HCT116 (cell line): ENCODE measurements around the gene MAFG. TPM values are rescaled to one million over a fixed set of nuclear protein-coding genes. Genes with fewer than 3 reads are reported as not detected.

ENCODE experiments used
- ATAC-seq: fragments of 200-7000 bp; cut with Tn5 transposase; 2 replicates; pipeline ENCODE4 v1.9.1; 2020; ENCODE audit warnings: mild to moderate bottlenecking, moderate library complexity
- BruUV-seq: library from RNA; stranded (reverse); fragments of 400-500 nt; replicated peaks from 2 replicates; lab custom pipeline; 2021; lab: Mats Ljungman, UMichigan
- CTCF ChIA-PET: fragments of 300-600 bp; sonication (Branson Sonifier 250); formaldehyde crosslinking; loops from one replicate; lab custom pipeline; 2021; ENCODE audit warnings: antibody characterized with exemption; lab: Charles Lee
- POLR2A ChIA-PET: fragments of 300-600, 350-600 bp; sonication (Branson Sonifier 250); formaldehyde crosslinking; loops from one replicate; lab custom pipeline; 2021; ENCODE audit warnings: antibody characterized with exemption; lab: Charles Lee
- RAD21 ChIA-PET, 2 experiments: fragments of 300-600 bp; sonication (Branson Sonifier 250); formaldehyde crosslinking; loops; one replicate each; lab custom pipeline; 2023; ENCODE audit warnings: low total read pairs in 2 of 2; ENCODE audit not compliant: uncharacterized antibody in 2 of 2, unreplicated experiment in 2 of 2, low non-redundant PET in 1 of 2; lab: Charles Lee
- DNase-seq: peaks from one replicate; pipeline ENCODE4 v3.0.0-alpha.2; 2010; ENCODE audit warnings: low read depth, low spot score
- H2AFZ ChIP-seq: fragments of 200-600 bp; shearing (Covaris generic), sonication (generic); 2 replicates; pipeline ENCODE4 v1.6.1; 2017; ENCODE audit warnings: low read depth, mixed run types, mixed read lengths, antibody characterized with exemption, low read length; ENCODE audit not compliant: poor library complexity, severe bottlenecking
- H3K27ac ChIP-seq: 2 replicates; pipeline ENCODE4 v1.5.1; 2012; ENCODE audit warnings: low read depth, low read length
- H3K27me3 ChIP-seq: fragments of 200-600 bp; sonication (generic); 2 replicates; pipeline ENCODE4 v1.6.1; 2016; ENCODE audit warnings: mixed run types, low read length, mixed read lengths; ENCODE audit not compliant: insufficient read depth
- H3K36me3 ChIP-seq, 2 experiments: fragments of 200-500 bp in 1 of 2; fragments of 200-600 bp in 1 of 2; sonication (Bioruptor generic) in 1 of 2; sonication (generic) in 1 of 2; 2 replicates each; pipeline versions ENCODE4 v1.5.1 to v1.6.1; 2014 to 2016; ENCODE audit warnings: low read length in 2 of 2, inconsistent platforms in 1 of 2, mixed read lengths in 1 of 2, mixed run types in 1 of 2; ENCODE audit not compliant: insufficient read depth in 2 of 2, control insufficient read depth in 1 of 2
- H3K4me1 ChIP-seq, 2 experiments: fragments of 200-600 bp in 1 of 2; sonication (generic) in 1 of 2; 2 replicates each; pipeline versions ENCODE4 v1.5.1 to v1.6.1; 2012 to 2017; ENCODE audit warnings: low read length in 2 of 2, inconsistent platforms in 1 of 2, mild to moderate bottlenecking in 1 of 2, mixed read lengths in 1 of 2, mixed run types in 1 of 2, moderate library complexity in 1 of 2; ENCODE audit not compliant: insufficient read depth in 2 of 2, control insufficient read depth in 1 of 2
- H3K4me2 ChIP-seq: fragments of 200-600 bp; sonication (generic); 2 replicates; pipeline ENCODE4 v1.6.1; 2017; ENCODE audit warnings: mixed run types, low read length, mixed read lengths
- H3K4me3 ChIP-seq, 2 experiments: fragments of 200-600 bp in 1 of 2; sonication (generic) in 1 of 2; replicated peaks in 1 of 2; 2 replicates each; pipeline ENCODE4 v1.5.1; 2011 to 2016; ENCODE audit warnings: low read length in 2 of 2, control low read depth in 1 of 2, low read depth in 1 of 2, mild to moderate bottlenecking in 1 of 2, mixed read lengths in 1 of 2, mixed run types in 1 of 2
- H3K79me2 ChIP-seq: fragments of 200-600 bp; sonication (generic); 2 replicates; pipeline ENCODE4 v1.6.1; 2017; ENCODE audit warnings: mild to moderate bottlenecking, mixed run types, low read length, moderate library complexity, mixed read lengths; ENCODE audit not compliant: insufficient read depth
- H3K9ac ChIP-seq: fragments of 200-600 bp; sonication (generic); 2 replicates; pipeline ENCODE4 v1.6.1; 2016; ENCODE audit warnings: low read length, mixed read lengths
- H3K9me2 ChIP-seq: fragments of 200-600 bp; sonication (generic), shearing (Covaris generic); 2 replicates; pipeline ENCODE4 v1.6.1; 2017; ENCODE audit warnings: mixed run types, mild to moderate bottlenecking, moderate library complexity; ENCODE audit not compliant: insufficient read depth
- H3K9me3 ChIP-seq, 2 experiments: fragments of 200-500 bp in 1 of 2; fragments of 200-600 bp in 1 of 2; sonication (Bioruptor generic) in 1 of 2; sonication (generic) in 1 of 2; 2 replicates each; pipeline ENCODE4 v1.6.1; 2014 to 2017; ENCODE audit warnings: low read length in 2 of 2, mixed read lengths in 2 of 2, inconsistent platforms in 1 of 2, low read depth in 1 of 2, mild to moderate bottlenecking in 1 of 2, mixed run types in 1 of 2, moderate library complexity in 1 of 2; ENCODE audit not compliant: control insufficient read depth in 1 of 2, insufficient read depth in 1 of 2
- H4K20me1 ChIP-seq: fragments of 200-600 bp; sonication (generic), shearing (Covaris generic); 2 replicates; pipeline ENCODE4 v1.6.1; 2017; ENCODE audit warnings: mixed run types, mild to moderate bottlenecking, moderate library complexity; ENCODE audit not compliant: insufficient read depth
- CBX3 ChIP-seq: IDR thresholded peaks from 2 replicates; pipeline ENCODE4 v1.6.1; 2012; ENCODE audit warnings: low read depth
- CEBPB ChIP-seq: IDR thresholded peaks from 2 replicates; pipeline ENCODE4 v1.6.1; 2012; ENCODE audit warnings: low read depth
- CTCF ChIP-seq, 3 experiments: fragments of 200-600 bp in 1 of 3; sonication (generic) in 1 of 3; IDR thresholded peaks in 2 of 3; conservative IDR thresholded peaks in 1 of 3; 2 replicates each; pipeline ENCODE4 v1.5.1; 2012 to 2017; ENCODE audit warnings: low read depth in 2 of 3, low read length in 2 of 3, antibody characterized with exemption in 1 of 3, borderline replicate concordance in 1 of 3, control low read depth in 1 of 3, mild to moderate bottlenecking in 1 of 3, mixed read lengths in 1 of 3, mixed run types in 1 of 3, moderate library complexity in 1 of 3; ENCODE audit not compliant: insufficient read depth in 1 of 3
- FOSL1 ChIP-seq: IDR thresholded peaks from 2 replicates; pipeline ENCODE4 v1.6.1; 2012; ENCODE audit warnings: low read depth
- MAX ChIP-seq: IDR thresholded peaks from 2 replicates; pipeline ENCODE4 v1.6.1; 2012
- POLR2A ChIP-seq: IDR thresholded peaks from 2 replicates; pipeline ENCODE4 v1.7.0; 2011; ENCODE audit warnings: borderline replicate concordance; ENCODE audit not compliant: insufficient read depth, insufficient read length; ENCODE audit errors: extremely low read depth
- POLR2AphosphoS5 ChIP-seq: IDR thresholded peaks from 2 replicates; pipeline ENCODE4 v1.6.1; 2011; ENCODE audit warnings: mild to moderate bottlenecking, low read depth, low read length, moderate library complexity
- SRF ChIP-seq: IDR thresholded peaks from 2 replicates; pipeline ENCODE4 v1.6.1; 2012; ENCODE audit warnings: low read depth
- TCF7L2 ChIP-seq: IDR thresholded peaks from 2 replicates; pipeline ENCODE4 v1.7.0; 2011; ENCODE audit warnings: borderline replicate concordance, inconsistent platforms; ENCODE audit not compliant: insufficient read depth, insufficient read length; ENCODE audit errors: extremely low read depth
- ZBTB33 ChIP-seq: IDR thresholded peaks from 2 replicates; pipeline ENCODE4 v1.6.1; 2011; ENCODE audit warnings: mild to moderate bottlenecking, low read length, moderate library complexity; ENCODE audit not compliant: insufficient replicate concordance; ENCODE audit errors: extremely low read depth
- intact Hi-C: fragments of 100-400 bp; cut with micrococcal nuclease; formaldehyde crosslinking; loops from 2 replicates; pipeline ENCODE4 v1.10.0; 2022
- total RNA-seq: library from RNA; stranded (reverse); gene quantifications from one replicate; pipeline ENCODE4 v1.2.1, GENCODE V29; 2021; ENCODE audit not compliant: unreplicated experiment

MAFG gene
- total RNA-seq, 1 experiment from 2014 or later: 46.8 TPM

GRCh38 chr17:81879121-81879520, 48.4 kb downstream of the MAFG start:
- H3K4me1 ChIP-seq: peaks cover 0 to 4% of the 10 kb centered on the region in 2 experiments; a peak in 2 of 4 replicates
- no peaks in the 10 kb centered on the region for H3K9me3 ChIP-seq
- ChIA-PET RAD21 (no interaction called here), CTCF (no interaction called here), POLR2A (no interaction called here)
- no peak overlapping the region for H3K27ac ChIP-seq
- H3K27me3 ChIP-seq: no peaks in the 10 kb centered on the region
- peaks cover 13 to 54% of the 10 kb centered on the region in 2 experiments for H3K36me3 ChIP-seq
- ATAC-seq: no peak; the same call in 1 of the 2 replicates
- H3K9ac ChIP-seq: no peak overlapping the region
- TF ChIP-seq CTCF (IDR thresholded peaks at IDR 0.05 in 2 of 3, conservative IDR thresholded peaks at IDR 0.05 in 1 of 3; ENCODE audit: borderline replicate concordance in 1 of 3, insufficient read depth in 1 of 3, low read depth in 2 of 3, low read length in 2 of 3) (0 out of 6 replicates have a peak, but pooled peaks of 1 of the 3 experiments have one; percentile 9), CBX3 (no peak)
- BruUV-seq: no TSS peak
- no peak overlapping the region for H3K4me3 ChIP-seq
- intact Hi-C loops: no loop called here
- DNase-seq: no peak
- no peak overlapping the region for H3K4me2 ChIP-seq
- no peaks in the 10 kb centered on the region for H3K9me2 ChIP-seq
- peaks cover 43% of the 10 kb centered on the region for H3K79me2 ChIP-seq
- peaks cover 4% of the 10 kb centered on the region for H4K20me1 ChIP-seq
- H2AFZ ChIP-seq: no peak overlapping the region

DNA sequence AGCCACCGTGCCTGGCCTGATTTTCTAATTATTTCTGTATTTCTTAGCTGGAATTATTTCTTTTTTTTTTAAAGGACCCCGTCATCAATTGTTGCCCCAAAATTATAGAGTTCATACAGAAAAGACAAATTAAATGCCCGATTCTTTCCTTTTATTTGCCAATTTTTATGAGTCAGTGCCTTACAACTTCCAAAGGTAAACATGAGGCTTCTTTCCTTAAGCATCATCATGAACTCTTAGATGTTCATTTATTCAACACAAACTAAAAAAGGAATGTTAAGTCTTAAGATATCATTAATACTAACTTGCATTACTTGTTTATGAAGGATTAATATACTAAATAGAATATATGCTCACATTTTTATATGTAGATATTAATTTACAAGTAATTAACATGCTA, 49.2 kb downstream of the MAFG start:
- RAD21 ChIA-PET: no interaction called here

More for the DNA sequence above, 49.2 kb downstream of the MAFG start:
- CTCF ChIA-PET: no interaction called here
- H3K4me3 ChIP-seq: no peak overlapping the region
- no peaks in the 10 kb centered on the region for H3K27me3 ChIP-seq
- peaks cover 35% of the 10 kb centered on the region for H3K79me2 ChIP-seq
- TF ChIP-seq TCF7L2: no peak
- TF ChIP-seq POLR2A: no peak
- no peak for TF ChIP-seq ZBTB33
- TF ChIP-seq CEBPB: no peak
- TF ChIP-seq MAX: no peak
- no peak for TF ChIP-seq POLR2AphosphoS5
- TF ChIP-seq CTCF (IDR thresholded peaks at IDR 0.05 in 2 of 3, conservative IDR thresholded peaks at IDR 0.05 in 1 of 3; ENCODE audit: borderline replicate concordance in 1 of 3, insufficient read depth in 1 of 3, low read depth in 2 of 3, low read length in 2 of 3): no peak
- TF ChIP-seq SRF: no peak
- no peak for TF ChIP-seq FOSL1
- TF ChIP-seq, all 23 proteins: peak for 0
- intact Hi-C loops: no loop called here
- no peak overlapping the region for H2AFZ ChIP-seq
- H3K9ac ChIP-seq: no peak overlapping the region
- BruUV-seq: no TSS peak
- no peak for ATAC-seq
- no peaks in the 10 kb centered on the region for H3K9me3 ChIP-seq
- no peak overlapping the region for H3K27ac ChIP-seq
- peaks cover 0 to 11% of the 10 kb centered on the region in 2 experiments; a peak in 2 of 4 replicates for H3K4me1 ChIP-seq
- POLR2A ChIA-PET: no interaction called here
- no peak for DNase-seq
- peaks cover 12 to 48% of the 10 kb centered on the region in 2 experiments for H3K36me3 ChIP-seq
- H3K9me2 ChIP-seq: no peaks in the 10 kb centered on the region
- H3K4me2 ChIP-seq: no peak overlapping the region
- peaks cover 4% of the 10 kb centered on the region for H4K20me1 ChIP-seq
